Spleen (tissue), 11 donors: Measurements from ENCODE around the gene GUK1. TPM values are rescaled to one million over a fixed set of nuclear protein-coding genes. Genes with fewer than 3 reads are reported as not detected.

Experiments used
- DNase-seq: peaks from one replicate; pipeline ENCODE4 v3.0.0-alpha.2; 2020
- H3K27ac ChIP-seq, 8 donors: fragments of 200-600 bp; sonication (generic) in 7 of 8; 1 replicate in 4 of 8; 2 replicates in 4 of 8; pipeline versions ENCODE4 v1.5.0 to v1.8.0; 2016 to 2021; ENCODE audit warnings: inconsistent platforms in 4 of 8, mild to moderate bottlenecking in 4 of 8, moderate library complexity in 1 of 8
- H3K27me3 ChIP-seq, 7 donors: fragments of 200-600 bp; sonication (generic) in 6 of 7; replicated peaks in 1 of 7; 1 replicate in 4 of 7; 2 replicates in 3 of 7; pipeline versions ENCODE4 v1.5.0 to v1.8.0; 2016 to 2021; ENCODE audit warnings: inconsistent platforms in 3 of 7, mild to moderate bottlenecking in 1 of 7
- H3K36me3 ChIP-seq, 6 donors: fragments of 200-600 bp; sonication (generic) in 5 of 6; 1 replicate in 4 of 6; 2 replicates in 2 of 6; pipeline versions ENCODE4 v1.5.0 to v1.8.0; 2016 to 2021; ENCODE audit warnings: inconsistent platforms in 2 of 6
- H3K4me1 ChIP-seq, 6 donors: fragments of 200-600 bp; sonication (generic) in 5 of 6; 1 replicate in 3 of 6; 2 replicates in 3 of 6; pipeline versions ENCODE4 v1.5.0 to v1.8.0; 2016 to 2021; ENCODE audit warnings: inconsistent platforms in 3 of 6
- H3K4me3 ChIP-seq, 8 donors: fragments of 200-600 bp; sonication (generic) in 7 of 8; 1 replicate in 4 of 8; 2 replicates in 4 of 8; pipeline versions ENCODE4 v1.5.0 to v1.8.0; 2016 to 2021; ENCODE audit warnings: inconsistent platforms in 4 of 8, mild to moderate bottlenecking in 4 of 8, moderate library complexity in 2 of 8
- H3K9me3 ChIP-seq, 8 donors: fragments of 200-600 bp; sonication (generic) in 7 of 8; 1 replicate in 4 of 8; 2 replicates in 4 of 8; pipeline versions ENCODE4 v1.5.0 to v1.8.0; 2016 to 2021; ENCODE audit warnings: inconsistent platforms in 4 of 8
- POLR2A ChIP-seq, 3 donors: fragments of 450-650 bp; IDR thresholded peaks; one replicate each; pipeline ENCODE4 v1.5.1; 2017; ENCODE audit warnings: antibody characterized with exemption in 3 of 3, mild to moderate bottlenecking in 1 of 3
- POLR2AphosphoS5 ChIP-seq, 3 donors: sonication (generic); formaldehyde crosslinking; IDR thresholded peaks; one replicate each; pipeline ENCODE4 v1.5.1; 2017; ENCODE audit warnings: antibody characterized with exemption in 3 of 3
- WGBS, 5 donors: extraction: QIAGEN DNeasy Blood & Tissue Kit in 3 of 5; methylation state at CpG; one replicate each; pipeline versions ENCODE4 v1.1.5 to v1.1.7; 2013 to 2018; 5-methylcytosine and 5-hydroxymethylcytosine counted together
- intact Hi-C: fragments of 100-400 bp; cut with DNase I; formaldehyde crosslinking; loops from one replicate; pipeline ENCODE4 v1.15.0; 2023; ENCODE audit warnings: low total_unique reads
- polyA plus RNA-seq, 3 donors: library from polyadenylated mRNA; stranded (reverse); fragments of 200-250 nt; gene quantifications; one replicate each; pipeline ENCODE4 v1.2.1, GENCODE V29; 2013
- total RNA-seq, 7 donors: library from RNA; depleted of rRNA in 3 of 7; stranded (reverse); fragments of >200 nt in 3 of 7; fragmentation: NEBNext Ultra II Directional in 4 of 7; extraction: Animal tissue kit (Norgen Biotek cat#: 25700) in 4 of 7; gene quantifications; one replicate each; pipeline versions ENCODE4 v1.1.0 to v1.2.1, GENCODE V29; 2016 to 2021
- TF ChIP-seq, protein P1 (sequence below), 11 experiments: fragments of 200-600 bp in 7 of 11; fragments of 450-650 bp in 4 of 11; sonication (generic) in 4 of 11; IDR thresholded peaks in 8 of 11; conservative IDR thresholded peaks in 3 of 11; 1 replicate in 7 of 11; 2 replicates in 4 of 11; pipeline versions ENCODE4 v1.4.0 to v1.8.0; 2016 to 2021; ENCODE audit warnings: antibody characterized with exemption in 11 of 11, inconsistent platforms in 4 of 11, mild to moderate bottlenecking in 1 of 11
- donor health status: healthy with polysubstance abuse.
- donor health status: DM: no; HTN: no; CAD: no; lungs with moderate emphysema.
- donor health status: DM: no; HTN: no; CAD: no.
- donor health status: Bipolar disorder and iron deficiency.
- donor health status: healthy.
- donor health status: DM: no; HTN: no; CAD: no.
- donor health status: DM: yes; HTN: yes; CAD: no.

Gene GUK1
- total and polyA plus RNA-seq, 10 donors = 167 to 499 (median 199) TPM

DNA sequence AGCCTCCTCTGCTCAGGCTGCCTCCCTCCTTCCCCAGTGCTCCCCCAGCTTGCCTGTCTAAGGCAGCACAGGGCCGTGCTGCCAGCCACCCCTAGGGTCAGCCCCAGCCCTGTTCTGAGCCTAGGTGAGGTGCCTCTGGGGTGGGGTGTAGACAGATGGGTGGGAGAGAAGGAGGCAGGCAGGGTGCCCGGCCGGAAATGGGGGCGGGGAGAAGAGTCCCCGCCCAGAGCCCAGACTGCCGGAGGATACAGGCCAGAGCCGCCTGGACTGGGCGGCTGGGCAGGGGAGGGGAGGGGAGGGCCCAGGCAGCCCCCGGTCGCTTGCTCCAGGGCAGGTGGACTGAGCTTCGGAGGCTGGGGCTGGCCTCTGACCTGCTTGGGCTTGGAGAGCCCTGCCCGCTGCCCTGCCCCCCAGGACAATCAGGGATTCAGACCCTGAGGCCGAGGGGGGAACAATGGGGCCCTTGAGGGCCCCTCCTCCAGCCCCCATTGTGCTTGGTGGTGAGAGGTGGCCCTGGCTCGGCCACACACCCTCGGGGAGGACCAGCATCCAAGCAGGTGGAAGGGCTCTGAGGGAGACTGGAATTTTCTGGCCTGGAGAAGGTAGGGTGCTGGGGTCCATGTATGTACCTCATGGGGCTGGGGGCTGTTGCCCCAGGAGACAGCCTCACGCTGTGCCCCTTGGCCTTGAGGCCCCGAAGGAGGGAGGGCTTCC, 9.5 kb downstream of the GUK1 start, which contains the start of gene GJC2:
Gene GJC2 (plus strand): TSS at position 525 of the 714 bp plus-strand sequence. CDS start 7,829 bp downstream, outside the sequence.
- Histone ChIP-seq H3K4me3 (peak within 1 kb of the TSS in 3 of 8 donors; percentile 4 to 38 (median 25)), H3K27me3 (no peaks in the 10 kb centered on the region), H3K27ac (peak within 1 kb of the TSS in 7 of 8 donors; percentile 69 to 81 (median 76)), H3K4me1 (peaks cover 17 to 74% (median 44%) of the 10 kb centered on the region in 6 donors), H3K36me3 (peaks cover 0 to 60% (median 45%) of the 10 kb centered on the region in 6 donors), H3K9me3 (no peaks in the 10 kb centered on the region)
- intact Hi-C loops = no loop called here
- TF ChIP-seq, protein P1, sequence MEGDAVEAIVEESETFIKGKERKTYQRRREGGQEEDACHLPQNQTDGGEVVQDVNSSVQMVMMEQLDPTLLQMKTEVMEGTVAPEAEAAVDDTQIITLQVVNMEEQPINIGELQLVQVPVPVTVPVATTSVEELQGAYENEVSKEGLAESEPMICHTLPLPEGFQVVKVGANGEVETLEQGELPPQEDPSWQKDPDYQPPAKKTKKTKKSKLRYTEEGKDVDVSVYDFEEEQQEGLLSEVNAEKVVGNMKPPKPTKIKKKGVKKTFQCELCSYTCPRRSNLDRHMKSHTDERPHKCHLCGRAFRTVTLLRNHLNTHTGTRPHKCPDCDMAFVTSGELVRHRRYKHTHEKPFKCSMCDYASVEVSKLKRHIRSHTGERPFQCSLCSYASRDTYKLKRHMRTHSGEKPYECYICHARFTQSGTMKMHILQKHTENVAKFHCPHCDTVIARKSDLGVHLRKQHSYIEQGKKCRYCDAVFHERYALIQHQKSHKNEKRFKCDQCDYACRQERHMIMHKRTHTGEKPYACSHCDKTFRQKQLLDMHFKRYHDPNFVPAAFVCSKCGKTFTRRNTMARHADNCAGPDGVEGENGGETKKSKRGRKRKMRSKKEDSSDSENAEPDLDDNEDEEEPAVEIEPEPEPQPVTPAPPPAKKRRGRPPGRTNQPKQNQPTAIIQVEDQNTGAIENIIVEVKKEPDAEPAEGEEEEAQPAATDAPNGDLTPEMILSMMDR (IDR thresholded peaks at IDR 0.05 in 8 of 11, conservative IDR thresholded peaks at IDR 0.05 in 3 of 11) = no peak
- TF ChIP-seq POLR2A (IDR thresholded peaks at IDR 0.05) = no peak
- TF ChIP-seq POLR2AphosphoS5 (IDR thresholded peaks at IDR 0.05) = peak in 1 of 3 donors; percentile 20
- 58 to 75% (median 72%) methylated on average over 6 to 17 of the region's 17 CpGs for WGBS, 5 donors
- no peak for DNase-seq

DNA sequence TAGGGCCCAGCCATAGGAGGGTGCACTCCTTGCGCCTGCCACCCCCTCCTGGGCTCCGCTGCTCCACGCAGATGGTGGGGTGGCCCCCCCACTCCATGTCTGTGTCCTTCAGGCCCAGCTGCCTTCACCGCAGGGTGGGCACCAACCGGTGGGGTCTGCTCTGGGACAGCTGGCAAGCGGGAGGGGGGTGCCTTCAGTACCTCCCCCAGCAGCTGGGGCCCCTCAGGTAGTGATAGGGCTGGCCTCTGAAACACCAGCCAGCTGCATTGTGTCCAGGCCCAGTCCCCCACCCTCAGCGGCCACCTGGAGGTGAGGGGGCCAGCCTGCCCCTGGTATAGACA, 10.0 kb downstream of the GUK1 start:
- H3K9me3 ChIP-seq = no peaks in the 10 kb centered on the region
- H3K27me3 ChIP-seq = no peaks in the 10 kb centered on the region
- intact Hi-C loops = no loop called here
- TF ChIP-seq POLR2AphosphoS5 (IDR thresholded peaks at IDR 0.05) = no peak
- no peak for TF ChIP-seq POLR2A (IDR thresholded peaks at IDR 0.05)
- TF ChIP-seq, protein P1 (IDR thresholded peaks at IDR 0.05 in 8 of 11, conservative IDR thresholded peaks at IDR 0.05 in 3 of 11) = no peak
- 66 to 100% (median 80%) methylated on average over 3 to 7 of the region's 7 CpGs for WGBS, 5 donors
- H3K4me3 ChIP-seq = peak overlapping the region in 3 of 8 donors; percentile 4 to 38 (median 25)
- no peak for DNase-seq
- H3K27ac ChIP-seq = peak overlapping the region in 7 of 8 donors; percentile 69 to 81 (median 76)
- peaks cover 15 to 68% (median 40%) of the 10 kb centered on the region in 6 donors for H3K4me1 ChIP-seq
- peaks cover 0 to 55% (median 44%) of the 10 kb centered on the region in 6 donors for H3K36me3 ChIP-seq

DNA sequence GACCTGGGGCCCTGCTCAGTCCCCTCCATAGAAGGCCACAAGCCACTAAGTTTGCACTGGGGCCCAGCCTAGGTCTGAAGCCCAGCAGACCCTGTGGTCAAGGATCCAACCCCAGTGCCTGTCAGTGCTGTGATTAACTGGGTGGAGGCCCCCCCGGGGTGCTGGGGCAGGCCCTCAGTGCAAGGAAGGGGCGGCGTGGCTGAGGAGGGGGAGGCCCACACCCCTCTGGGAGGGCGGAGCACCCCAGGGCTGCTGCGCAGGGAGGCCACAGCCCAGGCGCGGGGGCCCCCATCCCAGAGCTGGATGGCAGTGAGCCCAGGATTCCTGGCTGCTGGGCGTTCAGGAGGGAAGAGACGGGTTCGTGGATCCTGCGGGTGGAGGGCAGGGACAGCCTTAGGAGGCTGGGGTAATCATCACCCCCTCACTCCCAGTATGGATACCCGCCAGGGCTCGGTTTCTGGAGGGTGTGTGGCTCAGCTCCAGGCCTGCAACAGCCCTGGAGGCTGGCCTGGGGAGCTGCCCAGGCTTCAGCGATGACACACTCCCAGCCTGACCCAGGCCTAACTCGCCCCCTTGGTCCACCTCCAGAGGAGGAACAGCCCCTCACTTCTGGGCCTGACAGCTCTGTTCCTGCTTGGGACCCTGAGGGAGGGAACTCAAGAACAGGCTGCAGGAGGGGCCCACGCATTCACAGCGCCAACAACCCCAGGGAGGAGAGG, 10.5 kb downstream of the GUK1 start:
- H3K4me1 ChIP-seq = peaks cover 15 to 63% (median 38%) of the 10 kb centered on the region in 6 donors
- intact Hi-C loops = no loop called here
- H3K4me3 ChIP-seq = peak overlapping the region in 3 of 8 donors; percentile 4 to 38 (median 25)
- WGBS, 5 donors = 66 to 84% (median 75%) methylated on average over 11 to 17 of the region's 17 CpGs
- DNase-seq = no peak
- no peaks in the 10 kb centered on the region for H3K27me3 ChIP-seq
- peak overlapping the region in 7 of 8 donors; percentile 69 to 81 (median 76) for H3K27ac ChIP-seq
- TF ChIP-seq POLR2AphosphoS5 (IDR thresholded peaks at IDR 0.05) (no peak), POLR2A (IDR thresholded peaks at IDR 0.05) (no peak)
- TF ChIP-seq, protein P1 (IDR thresholded peaks at IDR 0.05 in 8 of 11, conservative IDR thresholded peaks at IDR 0.05 in 3 of 11) = no peak
- H3K9me3 ChIP-seq = no peaks in the 10 kb centered on the region
- H3K36me3 ChIP-seq = peaks cover 0 to 50% (median 40%) of the 10 kb centered on the region in 6 donors
